22Rv1 (cell line): ENCODE data around the gene ADGRF1.

ENCODE experiments used
- H3K27ac ChIP-seq: fragments of 450-650 bp; 2 replicates; pipeline ENCODE4 v1.5.1; 2017
- CTCF ChIP-seq: fragments of 450-650 bp; IDR thresholded peaks from 2 replicates; pipeline ENCODE4 v1.5.1; 2017; ENCODE audit warnings: mild to moderate bottlenecking
- ZFX ChIP-seq: fragments of 450-650 bp; IDR thresholded peaks from 2 replicates; pipeline ENCODE4 v1.6.1; 2017; ENCODE audit warnings: antibody characterized with exemption, borderline replicate concordance

The ADGRF1 gene

GRCh38 chr6:47079638-47080037 is 37.5 kb upstream of the ADGRF1 start:
- no peak overlapping the region for H3K27ac ChIP-seq
- TF ChIP-seq CTCF (no peak), ZFX (no peak)

GRCh38 chr6:47078991-47079390 is 36.9 kb upstream of the ADGRF1 start:
- no peak overlapping the region for H3K27ac ChIP-seq
- TF ChIP-seq ZFX (no peak), CTCF (no peak)

GRCh38 chr6:47076422-47077344 is 34.6 kb upstream of the ADGRF1 start:
- TF ChIP-seq ZFX (no peak), CTCF (no peak)
- H3K27ac ChIP-seq = no peak overlapping the region

GRCh38 chr6:47075741-47076421 is 33.7 kb upstream of the ADGRF1 start:
- TF ChIP-seq ZFX (no peak), CTCF (no peak)
- no peak overlapping the region for H3K27ac ChIP-seq

GRCh38 chr6:47075168-47075567 is 33.0 kb upstream of the ADGRF1 start:
- no peak overlapping the region for H3K27ac ChIP-seq
- no peak for TF ChIP-seq CTCF
- TF ChIP-seq ZFX = no peak

- no peak overlapping the region for H3K27ac ChIP-seq
- TF ChIP-seq ZFX = no peak
- TF ChIP-seq CTCF = peak; percentile 31; the same call in 1 of the 2 replicates
Measured at GRCh38 chr6:47073125-47074110, 31.3 kb upstream of the ADGRF1 start.
